Hepatocyte (in vitro differentiated cells): ENCODE measurements around the gene KRTAP10-5. TPM values are rescaled to one million over a fixed set of nuclear protein-coding genes. Genes with fewer than 3 reads are reported as not detected.

Experiments
- DNase-seq: peaks from one replicate; pipeline ENCODE4 v3.0.0-alpha.2; 2016; ENCODE audit warnings: low spot score
- H2AFZ ChIP-seq: fragments of 200-600 bp; sonication (generic); 2 replicates; pipeline ENCODE4 v1.6.0; 2016; ENCODE audit warnings: antibody characterized with exemption, mild to moderate bottlenecking
- H3K27ac ChIP-seq: fragments of 200-600 bp; sonication (generic); 2 replicates; pipeline ENCODE4 v1.5.1; 2016; ENCODE audit warnings: mild to moderate bottlenecking
- H3K27me3 ChIP-seq: fragments of 200-600 bp; sonication (generic); 2 replicates; pipeline ENCODE4 v1.6.1; 2016
- H3K36me3 ChIP-seq: fragments of 200-600 bp; sonication (generic); replicated peaks from 2 replicates; pipeline ENCODE4 v1.5.1; 2016; ENCODE audit warnings: low read depth; ENCODE audit not compliant: insufficient read depth
- H3K4me1 ChIP-seq: fragments of 200-600 bp; sonication (generic); 2 replicates; pipeline ENCODE4 v1.5.1; 2016; ENCODE audit warnings: mild to moderate bottlenecking, moderate library complexity; ENCODE audit not compliant: insufficient read depth
- H3K4me2 ChIP-seq: fragments of 200-600 bp; sonication (generic); 2 replicates; pipeline ENCODE4 v1.6.0; 2016
- H3K4me3 ChIP-seq: fragments of 200-600 bp; sonication (generic); 2 replicates; pipeline ENCODE4 v1.5.1; 2016; ENCODE audit warnings: mild to moderate bottlenecking
- H3K79me2 ChIP-seq: fragments of 200-600 bp; sonication (generic); 2 replicates; pipeline ENCODE4 v1.6.0; 2017; ENCODE audit warnings: mild to moderate bottlenecking
- H3K9me2 ChIP-seq: fragments of 200-600 bp; sonication (generic); replicated peaks from 2 replicates; pipeline ENCODE4 v1.6.0; 2017; ENCODE audit warnings: mild to moderate bottlenecking; ENCODE audit not compliant: insufficient read depth
- H3K9me3 ChIP-seq: fragments of 200-600 bp; sonication (generic); 2 replicates; pipeline ENCODE4 v1.5.1; 2016; ENCODE audit warnings: low read depth, mild to moderate bottlenecking
- H4K20me1 ChIP-seq: fragments of 200-600 bp; sonication (generic); 2 replicates; pipeline ENCODE4 v1.6.0; 2016; ENCODE audit warnings: mild to moderate bottlenecking; ENCODE audit not compliant: insufficient read depth, poor library complexity, severe bottlenecking
- EZH2 ChIP-seq: fragments of 200-600 bp; sonication (generic); IDR thresholded peaks from 2 replicates; pipeline ENCODE4 v1.6.1; 2016; ENCODE audit warnings: antibody characterized with exemption, mild to moderate bottlenecking, borderline replicate concordance
- EZH2phosphoT487 ChIP-seq: fragments of 200-600 bp; sonication (generic); IDR thresholded peaks from one replicate; pipeline ENCODE4 v1.6.1; 2018; ENCODE audit warnings: antibody characterized with exemption, mild to moderate bottlenecking, low read depth, moderate library complexity; ENCODE audit not compliant: unreplicated experiment, severe bottlenecking
- WGBS: methylation state at CpG from one replicate; pipeline ENCODE4 v1.1.6; 2016; ENCODE audit warnings: low lambda C conversion rate; ENCODE audit errors: missing lambda C conversion rate; 5-methylcytosine and 5-hydroxymethylcytosine counted together
- polyA plus RNA-seq: library from polyadenylated mRNA; unstranded; fragments of >200 nt; fragmentation: Nextera tagmentation; extraction: Ambion mirVana; gene quantifications from 2 replicates; pipeline ENCODE4 v1.2.1, GENCODE V29; 2016
- total RNA-seq: library from RNA; depleted of rRNA; stranded (reverse); fragments of >200 nt; gene quantifications from 2 replicates; pipeline ENCODE4 v1.2.3, GENCODE V29; 2014
- TF ChIP-seq, protein P1 (sequence below): fragments of 200-600 bp; sonication (generic); IDR thresholded peaks from 2 replicates; pipeline ENCODE4 v1.5.1; 2016; ENCODE audit warnings: antibody characterized with exemption, mild to moderate bottlenecking; ENCODE audit not compliant: poor library complexity

Gene KRTAP10-5
- total and polyA plus RNA-seq, 2 experiments from 2014 or later: not detected

DNA sequence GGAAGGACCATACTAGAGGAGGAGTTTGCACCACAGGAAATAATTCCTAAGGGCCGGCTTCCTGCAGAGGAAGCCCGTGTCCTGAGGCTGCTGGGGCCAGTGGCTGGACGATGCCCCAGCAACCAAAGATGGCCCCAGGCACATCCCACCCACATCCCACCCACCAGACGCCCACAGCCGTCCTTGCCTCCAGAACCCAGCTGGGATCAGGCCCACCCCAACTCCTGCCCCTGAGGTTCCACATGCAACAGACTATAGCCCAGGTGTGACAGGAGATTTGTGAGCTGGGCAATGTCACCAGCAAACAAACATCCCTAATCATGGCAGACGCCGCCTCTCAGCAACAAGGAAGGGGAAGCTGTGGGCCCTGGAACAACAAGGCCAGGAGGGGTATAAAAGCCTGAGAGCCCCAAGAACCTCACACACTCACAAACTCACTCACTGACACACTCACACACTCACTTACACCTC is 46.3 kb upstream of the KRTAP10-5 start, which contains the start of gene KRTAP10-9:
Gene KRTAP10-9 (plus strand): TSS at position 421 of the 471 bp plus-strand sequence. CDS start 79 bp downstream, outside the sequence.
- TF ChIP-seq EZH2: no peak
- TF ChIP-seq, protein P1, sequence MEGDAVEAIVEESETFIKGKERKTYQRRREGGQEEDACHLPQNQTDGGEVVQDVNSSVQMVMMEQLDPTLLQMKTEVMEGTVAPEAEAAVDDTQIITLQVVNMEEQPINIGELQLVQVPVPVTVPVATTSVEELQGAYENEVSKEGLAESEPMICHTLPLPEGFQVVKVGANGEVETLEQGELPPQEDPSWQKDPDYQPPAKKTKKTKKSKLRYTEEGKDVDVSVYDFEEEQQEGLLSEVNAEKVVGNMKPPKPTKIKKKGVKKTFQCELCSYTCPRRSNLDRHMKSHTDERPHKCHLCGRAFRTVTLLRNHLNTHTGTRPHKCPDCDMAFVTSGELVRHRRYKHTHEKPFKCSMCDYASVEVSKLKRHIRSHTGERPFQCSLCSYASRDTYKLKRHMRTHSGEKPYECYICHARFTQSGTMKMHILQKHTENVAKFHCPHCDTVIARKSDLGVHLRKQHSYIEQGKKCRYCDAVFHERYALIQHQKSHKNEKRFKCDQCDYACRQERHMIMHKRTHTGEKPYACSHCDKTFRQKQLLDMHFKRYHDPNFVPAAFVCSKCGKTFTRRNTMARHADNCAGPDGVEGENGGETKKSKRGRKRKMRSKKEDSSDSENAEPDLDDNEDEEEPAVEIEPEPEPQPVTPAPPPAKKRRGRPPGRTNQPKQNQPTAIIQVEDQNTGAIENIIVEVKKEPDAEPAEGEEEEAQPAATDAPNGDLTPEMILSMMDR: no peak
- TF ChIP-seq EZH2phosphoT487: no peak
- 78% methylated on average over 7 of the region's 7 CpGs for WGBS
- Histone ChIP-seq H3K4me3 (no peak within 1 kb of the TSS), H2AFZ (no peak within 1 kb of the TSS), H4K20me1 (no peaks in the 10 kb centered on the region), H3K4me2 (no peak within 1 kb of the TSS), H3K36me3 (no peaks in the 10 kb centered on the region), H3K27ac (no peak within 1 kb of the TSS), H3K9me3 (no peaks in the 10 kb centered on the region), H3K9me2 (no peaks in the 10 kb centered on the region), H3K79me2 (no peaks in the 10 kb centered on the region), H3K27me3 (no peaks in the 10 kb centered on the region), H3K4me1 (no peaks in the 10 kb centered on the region)
- DNase-seq: no peak

DNA sequence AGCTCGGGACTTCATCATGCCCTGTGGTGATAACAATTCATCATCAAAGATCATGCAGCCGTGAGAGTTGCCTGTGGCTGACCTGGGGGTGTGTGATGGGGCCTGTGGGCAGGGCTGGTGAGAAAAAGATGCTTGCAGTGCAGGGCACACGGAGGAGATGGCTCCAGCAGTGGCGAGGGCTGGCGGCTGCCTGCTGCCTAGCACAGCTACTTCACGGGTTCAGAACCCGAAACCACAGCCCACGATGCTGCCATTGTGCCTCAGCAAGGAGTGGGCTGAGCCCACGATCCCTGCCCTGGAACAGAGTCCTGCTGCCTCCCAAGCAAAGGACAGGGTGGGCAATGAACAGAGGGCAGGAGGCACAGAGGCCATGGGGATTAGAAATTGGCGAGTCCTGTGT is 45.9 kb upstream of the KRTAP10-5 start:
- Histone ChIP-seq H3K36me3 (no peaks in the 10 kb centered on the region), H3K4me1 (no peaks in the 10 kb centered on the region), H3K27me3 (no peaks in the 10 kb centered on the region), H3K27ac (no peak overlapping the region), H3K4me2 (no peak overlapping the region), H3K9me2 (no peaks in the 10 kb centered on the region), H3K9me3 (no peaks in the 10 kb centered on the region), H3K79me2 (no peaks in the 10 kb centered on the region), H4K20me1 (no peaks in the 10 kb centered on the region), H2AFZ (no peak overlapping the region), H3K4me3 (no peak overlapping the region)
- no peak for DNase-seq
- TF ChIP-seq EZH2phosphoT487 (no peak), EZH2 (no peak)
- TF ChIP-seq, protein P1: no peak
- 88% methylated on average over 9 of the region's 10 CpGs for WGBS

DNA sequence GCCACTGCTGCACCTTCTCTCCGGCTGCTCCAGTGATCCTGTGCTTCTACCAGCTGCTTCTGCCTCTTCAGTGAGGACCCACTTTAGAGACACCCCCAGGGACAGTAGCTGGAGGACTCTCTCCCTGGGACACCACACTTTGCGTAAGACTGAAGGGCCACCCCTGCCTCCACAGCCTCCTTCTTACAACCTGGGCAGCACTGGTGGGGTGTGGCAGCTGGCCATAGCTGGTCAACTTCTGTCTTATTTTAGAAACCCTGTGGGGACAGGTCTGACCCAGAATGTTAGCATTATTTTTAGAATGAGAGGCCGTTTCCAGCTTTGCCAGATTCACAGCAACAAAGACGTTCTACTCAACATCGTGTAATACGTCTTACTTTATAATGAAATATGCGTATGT is 45.4 kb upstream of the KRTAP10-5 start:
- Histone ChIP-seq H3K27ac (no peak overlapping the region), H3K27me3 (no peaks in the 10 kb centered on the region), H3K4me2 (no peak overlapping the region), H3K9me2 (no peaks in the 10 kb centered on the region), H3K79me2 (no peaks in the 10 kb centered on the region), H3K4me3 (no peak overlapping the region), H4K20me1 (no peaks in the 10 kb centered on the region), H3K9me3 (no peaks in the 10 kb centered on the region), H2AFZ (no peak overlapping the region), H3K36me3 (no peaks in the 10 kb centered on the region), H3K4me1 (no peaks in the 10 kb centered on the region)
- TF ChIP-seq EZH2: no peak
- TF ChIP-seq, protein P1: no peak
- no peak for TF ChIP-seq EZH2phosphoT487
- no peak for DNase-seq
- WGBS: 98% methylated on average over 7 of the region's 7 CpGs

DNA sequence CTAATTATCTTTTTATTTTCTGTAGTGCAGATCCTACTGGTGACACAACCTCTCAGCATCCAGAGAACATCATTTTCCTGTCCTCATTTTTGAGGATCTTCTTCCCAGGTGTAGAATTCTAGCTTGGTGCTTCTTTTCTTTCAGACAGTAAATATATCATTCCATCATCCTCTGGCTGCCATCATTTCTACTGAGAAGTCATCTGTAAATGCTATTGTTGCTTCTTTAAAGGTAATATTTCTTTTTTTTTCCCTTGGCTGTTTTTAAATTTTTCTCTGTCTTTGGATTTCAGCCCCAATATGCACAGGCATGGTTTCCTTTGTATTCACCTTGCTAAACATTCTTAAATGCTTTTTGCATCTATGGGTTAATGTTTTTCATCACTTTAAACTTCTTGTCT is 43.2 kb upstream of the KRTAP10-5 start:
- TF ChIP-seq EZH2phosphoT487 (no peak), EZH2 (no peak)
- TF ChIP-seq, protein P1: no peak

More for the DNA sequence above, 43.2 kb upstream of the KRTAP10-5 start:
- H3K27ac ChIP-seq: no peak overlapping the region
- no peak overlapping the region for H2AFZ ChIP-seq
- H3K79me2 ChIP-seq: no peaks in the 10 kb centered on the region
- H3K9me2 ChIP-seq: no peaks in the 10 kb centered on the region
- no peaks in the 10 kb centered on the region for H3K4me1 ChIP-seq
- H3K36me3 ChIP-seq: no peaks in the 10 kb centered on the region
- H3K4me3 ChIP-seq: no peak overlapping the region
- no peaks in the 10 kb centered on the region for H3K9me3 ChIP-seq
- no peak overlapping the region for H3K4me2 ChIP-seq
- DNase-seq: no peak
- no peaks in the 10 kb centered on the region for H4K20me1 ChIP-seq
- no peaks in the 10 kb centered on the region for H3K27me3 ChIP-seq
